ENCODE data around the gene ABHD13. TPM values are rescaled to one million over a fixed set of nuclear protein-coding genes. Genes with fewer than 3 reads are reported as not detected.
"Not testable (repeated sequence)": the region's sequence is repeated elsewhere in the genome, so short reads cannot be mapped to it uniquely, and the experiment has no call there.

The ABHD13 gene
- total RNA-seq, 1 experiment from 2014 or later: 3.3 TPM

GRCh38 chr13:108214441-108215271 is 3.5 kb upstream of the ABHD13 start:
- H3K9me3 ChIP-seq: no peaks in the 10 kb centered on the region
- H3K36me3 ChIP-seq: peaks cover 9% of the 10 kb centered on the region
- H3K4me3 ChIP-seq: peak overlapping the region; percentile 54
- DNase-seq: no peak
- no peaks in the 10 kb centered on the region for H3K27me3 ChIP-seq

GRCh38 chr13:108215436-108215835 is 2.8 kb upstream of the ABHD13 start, which contains the start of gene LIG4:
LIG4 (minus strand) TSS chr13:108215536; CDS start chr13:108211268, 4,268 bp downstream.
- DNase-seq: peak; percentile 95
- Histone ChIP-seq H3K36me3 (peaks cover 4% of the 10 kb centered on the region), H3K27me3 (no peaks in the 10 kb centered on the region), H3K4me3 (peak within 1 kb of the TSS; percentile 98), H3K9me3 (no peaks in the 10 kb centered on the region)

- peak overlapping the region; percentile 98 for H3K4me3 ChIP-seq
- H3K9me3 ChIP-seq, DNase-seq, H3K27me3 ChIP-seq, H3K36me3 ChIP-seq: not testable (repeated sequence)
Measured at GRCh38 chr13:108217307-108218043, 717 bp upstream of the ABHD13 start.

- Histone ChIP-seq H3K9me3 (no peaks in the 10 kb centered on the region), H3K36me3 (no peaks in the 10 kb centered on the region), H3K4me3 (no peak overlapping the region; the same call in 1 of the 2 replicates), H3K27me3 (no peaks in the 10 kb centered on the region)
- no peak for DNase-seq
Measured at GRCh38 chr13:108220041-108220440, 1.8 kb downstream of the ABHD13 start.

- Histone ChIP-seq H3K36me3 (no peaks in the 10 kb centered on the region), H3K9me3 (no peaks in the 10 kb centered on the region), H3K4me3 (no peak overlapping the region), H3K27me3 (no peaks in the 10 kb centered on the region)
- no peak for DNase-seq
Measured at GRCh38 chr13:108223687-108224503, 5.7 kb downstream of the ABHD13 start.

GRCh38 chr13:108225440-108225839 is 7.2 kb downstream of the ABHD13 start:
- Histone ChIP-seq H3K9me3 (no peaks in the 10 kb centered on the region), H3K36me3 (0 out of 2 replicates have a peak, but pooled peaks cover 5% of the 10 kb centered on the region), H3K4me3 (no peak overlapping the region), H3K27me3 (no peaks in the 10 kb centered on the region)
- no peak for DNase-seq

GRCh38 chr13:108226184-108226583 is 8.0 kb downstream of the ABHD13 start:
- DNase-seq: no peak
- H3K27me3 ChIP-seq: no peaks in the 10 kb centered on the region
- no peak overlapping the region for H3K4me3 ChIP-seq
- 0 out of 2 replicates have a peak, but pooled peaks cover 5% of the 10 kb centered on the region for H3K36me3 ChIP-seq
- no peaks in the 10 kb centered on the region for H3K9me3 ChIP-seq

- no peak for DNase-seq
- Histone ChIP-seq H3K27me3 (no peaks in the 10 kb centered on the region), H3K4me3 (no peak overlapping the region), H3K36me3 (0 out of 2 replicates have a peak, but pooled peaks cover 5% of the 10 kb centered on the region), H3K9me3 (no peaks in the 10 kb centered on the region)
Measured at GRCh38 chr13:108227651-108228272, 9.6 kb downstream of the ABHD13 start.

GRCh38 chr13:108230377-108230776 is 12.2 kb downstream of the ABHD13 start:
- Histone ChIP-seq H3K36me3 (0 out of 2 replicates have a peak, but pooled peaks cover 5% of the 10 kb centered on the region), H3K9me3 (no peaks in the 10 kb centered on the region), H3K4me3 (no peak overlapping the region), H3K27me3 (no peaks in the 10 kb centered on the region)
- DNase-seq: no peak

GRCh38 chr13:108249150-108249549 is 31.0 kb downstream of the ABHD13 start:
- DNase-seq: no peak
- H3K27me3 ChIP-seq: no peaks in the 10 kb centered on the region

GRCh38 chr13:108257248-108257647 is 39.1 kb downstream of the ABHD13 start:
- Histone ChIP-seq H3K27me3 (no peaks in the 10 kb centered on the region), H3K36me3 (no peaks in the 10 kb centered on the region), H3K4me3 (no peak overlapping the region), H3K9me3 (no peaks in the 10 kb centered on the region)
- no peak for DNase-seq

More at GRCh38 chr13:108249150-108249549, 31.0 kb downstream of the ABHD13 start:
- Histone ChIP-seq H3K9me3 (peaks cover 5% of the 10 kb centered on the region), H3K4me3 (no peak overlapping the region), H3K36me3 (no peaks in the 10 kb centered on the region)

- Histone ChIP-seq H3K9me3 (no peaks in the 10 kb centered on the region), H3K36me3 (no peaks in the 10 kb centered on the region), H3K4me3 (no peak overlapping the region), H3K27me3 (no peaks in the 10 kb centered on the region)
- no peak for DNase-seq
Measured at GRCh38 chr13:108263621-108264355, 45.6 kb downstream of the ABHD13 start.

GRCh38 chr13:108266321-108266990 is 48.3 kb downstream of the ABHD13 start:
- H3K9me3 ChIP-seq: no peaks in the 10 kb centered on the region

GRCh38 chr13:108267347-108267746 is 49.2 kb downstream of the ABHD13 start:
- no peak for DNase-seq
- Histone ChIP-seq H3K27me3 (no peaks in the 10 kb centered on the region), H3K36me3 (no peaks in the 10 kb centered on the region), H3K9me3 (no peaks in the 10 kb centered on the region), H3K4me3 (no peak overlapping the region)

More at GRCh38 chr13:108266321-108266990, 48.3 kb downstream of the ABHD13 start:
- H3K4me3 ChIP-seq: no peak overlapping the region
- H3K27me3 ChIP-seq: no peaks in the 10 kb centered on the region
- H3K36me3 ChIP-seq: no peaks in the 10 kb centered on the region
- DNase-seq: no peak

GRCh38 chr13:108267855-108268254 is 49.7 kb downstream of the ABHD13 start:
- H3K9me3 ChIP-seq, DNase-seq, H3K27me3 ChIP-seq, H3K36me3 ChIP-seq, H3K4me3 ChIP-seq: not testable (repeated sequence)
